GM12872 (cell line): ENCODE results near the gene EPN2.

Source experiments
- CTCF ChIP-seq: IDR thresholded peaks from 3 replicates; pipeline ENCODE4 v1.5.1; 2011; ENCODE audit warnings: low read depth, mild to moderate bottlenecking, low read length, moderate library complexity; ENCODE audit not compliant: insufficient read depth

Gene EPN2

GRCh38 chr17:19316761-19317358 lies 79.7 kb downstream of the EPN2 start:
- no peak for TF ChIP-seq CTCF

GRCh38 chr17:19317359-19318095 lies 80.4 kb downstream of the EPN2 start:
- TF ChIP-seq CTCF = no peak

- TF ChIP-seq CTCF = no peak
Observed at GRCh38 chr17:19318611-19319010, 81.4 kb downstream of the EPN2 start.

GRCh38 chr17:19319771-19320505 lies 82.8 kb downstream of the EPN2 start:
- no peak for TF ChIP-seq CTCF

- TF ChIP-seq CTCF = no peak
Observed at GRCh38 chr17:19320876-19321275, 83.7 kb downstream of the EPN2 start.

GRCh38 chr17:19321481-19322128 lies 84.4 kb downstream of the EPN2 start:
- TF ChIP-seq CTCF = peak; percentile 27; the same call in 2 of the 3 replicates

GRCh38 chr17:19322129-19322505 lies 85.0 kb downstream of the EPN2 start:
- no peak for TF ChIP-seq CTCF
